ENCODE results near the gene NBDY.
A peak's percentile ranks its signal among the peaks of the same experiment; 100 is the strongest.
"Not testable (repeated sequence)": the region's sequence is repeated elsewhere in the genome, so short reads cannot be mapped to it uniquely, and the experiment has no call there.

NBDY gene

GRCh38 chrX:56764153-56764974 lies 35.3 kb downstream of the NBDY start:
- peak; percentile 82 for DNase-seq (ENCODE audit: low read depth)

GRCh38 chrX:56764975-56765791 lies 36.1 kb downstream of the NBDY start:
- no peak for DNase-seq (ENCODE audit: low read depth)

- DNase-seq (ENCODE audit: low read depth) = no peak
These were observed 36.9 kb downstream of the NBDY start for GRCh38 chrX:56765811-56766553.

GRCh38 chrX:56766554-56767347 lies 37.7 kb downstream of the NBDY start:
- DNase-seq (ENCODE audit: low read depth) = no peak

- DNase-seq (ENCODE audit: low read depth) = peak; percentile 25
These were observed 38.5 kb downstream of the NBDY start for GRCh38 chrX:56767348-56768119.

GRCh38 chrX:56768120-56768660 lies 39.1 kb downstream of the NBDY start:
- not testable (repeated sequence) for DNase-seq (ENCODE audit: low read depth)

GRCh38 chrX:56772675-56773521 lies 43.9 kb downstream of the NBDY start:
- DNase-seq (ENCODE audit: low read depth) = not testable (repeated sequence)

GRCh38 chrX:56773522-56774060 lies 44.5 kb downstream of the NBDY start:
- DNase-seq (ENCODE audit: low read depth) = not testable (repeated sequence)

- DNase-seq (ENCODE audit: low read depth) = not testable (repeated sequence)
These were observed 49.3 kb downstream of the NBDY start for GRCh38 chrX:56778099-56778923.

- not testable (repeated sequence) for DNase-seq (ENCODE audit: low read depth)
These were observed 50.0 kb downstream of the NBDY start for GRCh38 chrX:56778924-56779468.

GRCh38 chrX:56780681-56781649 lies 51.9 kb downstream of the NBDY start:
- not testable (repeated sequence) for DNase-seq (ENCODE audit: low read depth)

GRCh38 chrX:56782352-56782751 lies 53.3 kb downstream of the NBDY start:
- no peak for DNase-seq (ENCODE audit: low read depth)

- no peak for DNase-seq (ENCODE audit: low read depth)
These were observed 53.9 kb downstream of the NBDY start for GRCh38 chrX:56782791-56783449.

GRCh38 chrX:56783450-56783831 lies 54.4 kb downstream of the NBDY start:
- peak; percentile 74 for DNase-seq (ENCODE audit: low read depth)

- DNase-seq (ENCODE audit: low read depth) = no peak
These were observed 55.1 kb downstream of the NBDY start for GRCh38 chrX:56783996-56784620.

- no peak for DNase-seq (ENCODE audit: low read depth)
These were observed 55.6 kb downstream of the NBDY start for GRCh38 chrX:56784666-56785065.

Data from T follicular helper cell (primary cell).